Fibroblast of skin of left quadriceps (primary cell): ENCODE measurements around the gene CITED1.
A peak's percentile ranks its signal among the peaks of the same experiment; 100 is the strongest.

Experiments
- DNase-seq, 2 experiments: peaks; one replicate each; pipeline ENCODE4 v3.0.0-alpha.2; 2013; ENCODE audit warnings: low read depth in 2 of 2

CITED1 gene

DNA sequence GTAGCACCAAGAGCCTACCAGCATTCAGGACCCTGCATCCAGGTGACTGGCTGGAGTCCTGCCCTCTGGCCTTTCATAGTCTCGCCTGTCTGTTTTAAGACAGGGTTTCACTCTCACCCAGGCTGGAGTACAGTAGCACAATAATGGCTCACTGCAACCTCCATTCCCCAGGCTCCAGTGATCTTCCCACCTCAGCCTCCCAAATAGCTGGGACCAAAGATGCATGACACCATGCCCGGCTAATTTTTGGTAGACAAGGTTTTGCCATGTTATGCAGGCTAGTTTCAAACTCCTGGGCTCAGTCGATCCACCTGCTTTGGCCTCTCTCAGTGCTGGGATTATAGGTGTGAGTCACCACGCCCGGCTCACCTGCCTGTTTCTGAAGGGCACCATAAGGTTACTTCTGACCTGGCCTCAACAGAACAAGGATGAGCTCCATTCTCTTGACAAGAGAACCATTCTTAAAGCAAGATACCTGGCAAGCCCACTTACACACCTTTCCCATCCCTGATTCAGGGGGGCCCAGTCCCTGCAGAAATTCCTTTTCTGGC, 35.3 kb downstream of the CITED1 start:
- no peak for DNase-seq

DNA sequence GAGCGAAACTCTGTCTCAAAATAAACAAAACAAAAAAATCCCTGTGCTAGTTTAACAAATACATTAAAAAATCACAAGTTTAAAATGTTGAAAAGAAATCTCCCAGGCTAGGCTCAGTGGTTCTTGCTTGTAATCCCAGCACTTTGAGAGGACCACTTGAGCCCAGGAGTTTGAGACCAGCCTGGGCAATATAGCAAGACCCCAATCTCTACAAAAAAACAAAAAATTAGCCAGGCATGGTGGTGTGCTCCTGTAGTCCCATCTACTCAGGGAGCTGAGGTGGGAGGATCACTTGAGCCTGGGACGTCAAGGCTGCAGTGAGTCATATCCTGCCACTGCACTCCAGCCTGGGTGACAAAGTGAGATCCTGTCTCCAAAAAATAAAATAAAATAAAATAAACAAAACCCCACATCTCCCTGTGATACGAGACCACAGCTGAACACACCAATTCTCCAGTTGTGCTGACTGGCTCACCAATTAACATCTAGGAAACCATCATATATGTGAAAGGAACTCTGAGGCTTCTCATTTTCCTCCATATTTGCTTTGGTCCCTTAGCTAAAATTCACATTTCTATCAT, 36.0 kb downstream of the CITED1 start:
- DNase-seq = no peak

DNA sequence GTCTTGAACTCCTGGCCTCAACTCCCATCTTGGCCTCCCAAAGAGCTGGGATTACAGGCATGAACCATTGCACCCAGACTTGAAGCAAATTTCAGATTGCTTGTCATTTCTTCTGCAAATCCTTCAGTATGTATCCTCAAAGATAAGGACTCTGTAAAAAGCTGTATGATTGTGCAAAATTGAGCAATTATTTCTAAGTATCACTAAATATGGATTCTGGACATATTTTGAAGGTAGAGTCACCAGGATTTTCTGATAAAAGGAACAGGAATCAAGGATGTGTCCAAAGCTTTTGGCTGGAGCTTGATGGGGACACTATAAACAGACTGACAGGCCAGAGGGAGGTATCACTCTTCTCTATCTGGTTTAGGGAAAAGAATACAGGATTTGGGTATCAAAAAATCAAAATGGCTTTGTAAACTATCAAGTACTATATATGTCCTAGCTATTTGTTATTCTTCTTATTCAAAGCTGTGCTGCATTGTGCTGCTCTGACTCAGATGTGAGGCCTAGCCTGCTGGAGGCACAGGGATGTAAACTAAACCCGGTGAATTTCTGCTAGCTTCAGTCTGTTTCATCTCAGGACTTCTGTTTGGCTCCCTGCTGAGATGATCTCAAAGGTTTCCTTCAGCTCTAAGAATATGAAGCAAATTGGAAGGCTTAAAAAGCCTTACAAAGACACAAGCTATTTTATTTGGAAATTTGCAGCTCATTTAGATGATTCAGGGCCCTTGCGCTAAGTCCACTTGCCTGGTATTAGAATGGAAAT, 36.9 kb downstream of the CITED1 start:
- DNase-seq = peak in 1 of 2 experiments; percentile 24

DNA sequence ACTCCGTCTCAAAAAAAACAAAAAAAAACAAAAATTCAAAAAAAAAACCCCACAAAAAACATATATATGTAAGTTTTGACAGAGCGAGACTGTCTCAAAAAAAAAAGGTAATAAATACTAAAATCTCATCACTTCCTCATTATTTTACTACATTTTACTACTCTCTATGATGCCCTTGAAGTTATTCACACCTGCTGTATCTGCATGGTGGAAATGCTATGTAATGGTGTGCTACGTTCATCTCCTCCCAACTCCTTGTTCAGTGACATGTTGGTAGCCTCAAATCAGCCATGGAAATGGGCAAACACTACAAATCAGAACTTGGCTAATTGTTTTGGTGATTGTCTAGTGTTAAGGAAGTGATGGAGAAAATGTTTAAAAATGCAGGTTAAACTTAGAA, 40.5 kb downstream of the CITED1 start:
- DNase-seq = no peak

DNA sequence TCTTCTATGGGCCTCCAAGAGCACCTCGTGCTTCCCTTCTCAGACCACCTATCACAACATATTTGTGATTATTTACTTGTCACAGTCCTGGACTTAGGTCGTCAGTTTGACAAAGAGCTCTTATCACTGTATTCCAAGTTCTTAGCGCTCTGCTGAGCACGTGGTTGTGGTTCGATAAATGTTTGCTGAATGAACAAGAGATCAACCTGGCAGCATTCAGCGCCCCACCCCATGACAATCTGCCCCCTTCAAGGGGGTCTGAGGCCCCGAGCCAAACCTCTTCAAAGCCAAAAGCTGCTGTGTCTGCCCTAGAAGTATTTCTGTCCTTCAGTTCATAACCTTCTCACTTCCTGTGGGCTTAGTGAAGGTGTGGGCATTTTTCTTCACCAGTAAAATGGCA, 43.6 kb downstream of the CITED1 start:
- DNase-seq = no peak

DNA sequence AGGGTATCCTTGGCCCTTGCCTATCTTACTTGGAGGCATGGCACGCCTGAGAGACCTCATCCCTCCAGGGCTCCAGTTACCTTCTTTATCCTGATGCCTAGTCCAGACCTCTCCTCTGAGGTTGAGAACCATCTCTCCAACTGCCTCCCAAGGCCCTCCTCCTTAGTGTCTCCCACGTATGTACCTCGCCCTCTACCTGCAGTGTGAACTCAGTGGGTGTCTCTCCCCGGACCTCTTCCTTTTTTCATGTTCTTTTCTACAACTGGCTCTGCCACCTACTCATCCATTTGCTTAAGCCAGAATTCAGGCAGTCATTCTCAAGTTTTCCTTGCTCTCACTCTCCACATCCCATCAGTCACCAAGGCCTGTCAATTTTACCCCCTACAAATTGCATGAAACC, 45.3 kb downstream of the CITED1 start:
- no peak for DNase-seq

DNA sequence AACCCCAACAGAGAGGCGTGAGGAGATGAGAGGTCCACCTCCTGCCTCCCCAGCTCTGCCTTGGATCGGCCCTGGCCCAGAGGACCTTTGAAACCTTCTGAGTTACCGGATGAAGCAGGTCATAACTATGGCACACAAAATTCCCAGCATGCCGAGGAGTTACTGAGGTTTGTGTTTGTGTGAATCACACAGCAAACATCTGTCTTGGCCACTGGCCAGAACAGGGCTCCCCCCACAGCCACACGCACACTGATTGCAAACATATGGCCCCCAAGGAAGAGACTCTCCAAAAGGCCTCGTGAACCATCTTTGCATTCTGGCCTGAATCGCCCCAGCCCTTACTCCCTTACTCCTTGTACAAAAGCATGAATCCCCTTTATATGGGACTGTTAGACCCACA, 47.5 kb downstream of the CITED1 start:
- DNase-seq = peak; percentile 70 to 72

DNA sequence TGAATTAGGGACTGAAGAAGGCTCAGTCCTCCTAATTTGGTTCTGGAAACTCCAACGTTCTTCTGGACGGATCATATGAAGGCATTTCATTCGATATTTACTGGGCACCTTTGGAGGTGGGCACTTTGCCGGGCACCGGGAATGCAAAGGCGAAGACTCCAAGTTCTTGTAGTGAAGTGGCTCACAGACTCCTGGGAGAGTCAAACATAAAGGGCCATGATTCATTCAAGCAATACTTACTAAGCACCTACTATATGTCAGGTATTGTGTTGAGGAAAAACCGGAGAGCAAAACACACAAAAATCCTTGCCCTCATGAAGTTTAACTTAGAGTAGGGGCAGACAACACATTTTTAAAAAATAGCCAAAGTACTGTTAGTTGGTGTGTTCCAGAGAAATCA, 49.9 kb downstream of the CITED1 start:
- DNase-seq = no peak

DNA sequence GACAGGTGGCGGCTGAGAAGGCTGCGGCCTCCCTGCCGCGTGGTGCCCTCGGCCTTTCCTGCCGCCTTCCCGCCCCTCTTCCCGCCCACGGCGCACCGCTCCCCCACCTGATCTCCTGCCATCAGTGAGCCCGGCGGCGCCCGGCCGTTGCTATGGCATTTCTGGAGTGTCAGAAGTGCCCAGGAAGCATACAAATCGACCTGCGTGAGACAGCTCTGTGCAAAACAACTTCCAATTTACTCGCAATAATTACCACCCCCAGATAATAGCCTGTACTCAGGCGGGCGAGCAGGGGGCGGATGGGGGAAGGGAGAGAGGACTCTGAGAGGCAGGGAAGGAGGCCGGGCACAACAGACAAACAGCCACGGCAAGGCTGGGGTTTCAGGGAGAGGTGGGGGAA, 50.3 kb downstream of the CITED1 start:
- DNase-seq = no peak

DNA sequence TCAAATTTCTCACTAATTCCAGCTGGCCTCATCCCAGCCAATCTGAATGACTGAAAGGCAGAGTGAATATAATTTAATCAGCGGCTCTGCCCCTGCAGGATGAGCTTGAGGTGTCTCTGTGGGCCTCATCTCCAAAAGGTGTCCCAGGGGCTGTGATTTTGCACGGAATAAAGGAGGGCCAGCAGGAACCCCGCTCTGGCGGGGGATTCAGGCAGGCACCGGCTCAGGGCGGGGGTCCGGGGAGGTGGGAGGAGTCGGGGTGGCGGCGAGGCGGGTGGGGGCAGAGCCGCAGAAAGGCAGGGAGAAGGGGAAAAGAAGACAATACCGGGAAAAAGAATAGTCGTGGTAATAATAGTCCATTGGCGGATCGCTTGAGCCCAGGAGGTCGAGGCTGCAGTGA, 50.9 kb downstream of the CITED1 start:
- DNase-seq = no peak

DNA sequence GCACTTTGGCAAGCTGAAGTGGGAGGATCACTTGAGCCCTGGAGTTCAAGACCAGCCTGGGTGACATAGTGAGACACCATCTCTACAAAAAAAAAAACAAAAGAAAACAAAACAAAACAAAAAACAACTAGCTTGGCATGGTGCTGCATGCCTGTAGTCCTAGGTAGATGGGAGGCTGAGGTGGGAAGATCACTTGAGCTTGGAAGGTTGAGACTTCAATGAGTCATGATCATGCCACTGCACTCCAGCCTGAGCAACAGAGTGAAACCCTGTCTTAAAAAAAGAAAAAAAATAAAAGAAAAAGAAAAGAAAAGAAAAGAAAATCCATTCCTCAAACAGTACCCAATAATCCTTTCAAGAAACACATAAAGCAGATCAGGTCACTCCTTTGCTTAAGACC, 52.0 kb downstream of the CITED1 start:
- no peak for DNase-seq
